GM12892 (cell line): Measurements from ENCODE around the gene ATP9B.

ENCODE experiments used
- POLR2A ChIP-seq: IDR thresholded peaks from 2 replicates; pipeline ENCODE4 v1.6.1; 2011; ENCODE audit warnings: low read depth, low read length, control low read depth
- POLR2AphosphoS5 ChIP-seq: IDR thresholded peaks from 2 replicates; pipeline ENCODE4 v1.6.1; 2011; ENCODE audit warnings: low read depth, low read length, control low read depth
- TAF1 ChIP-seq: IDR thresholded peaks from 2 replicates; pipeline ENCODE4 v1.6.1; 2011; ENCODE audit warnings: low read depth, mild to moderate bottlenecking, control low read depth, low read length, borderline replicate concordance

- TF ChIP-seq POLR2A (no peak), POLR2AphosphoS5 (no peak), TAF1 (no peak)
Measured at GRCh38 chr18:79387615-79388014, 318.4 kb downstream of the ATP9B start.
